Measurements from ENCODE around the gene CENPU. TPM values are rescaled to one million over a fixed set of nuclear protein-coding genes. Genes with fewer than 3 reads are reported as not detected.

Gene CENPU
- total and polyA plus RNA-seq, 2 donors (not counting 1 experiment from before 2014, with no cell fraction given), result 1.6 to 2.1 TPM

DNA sequence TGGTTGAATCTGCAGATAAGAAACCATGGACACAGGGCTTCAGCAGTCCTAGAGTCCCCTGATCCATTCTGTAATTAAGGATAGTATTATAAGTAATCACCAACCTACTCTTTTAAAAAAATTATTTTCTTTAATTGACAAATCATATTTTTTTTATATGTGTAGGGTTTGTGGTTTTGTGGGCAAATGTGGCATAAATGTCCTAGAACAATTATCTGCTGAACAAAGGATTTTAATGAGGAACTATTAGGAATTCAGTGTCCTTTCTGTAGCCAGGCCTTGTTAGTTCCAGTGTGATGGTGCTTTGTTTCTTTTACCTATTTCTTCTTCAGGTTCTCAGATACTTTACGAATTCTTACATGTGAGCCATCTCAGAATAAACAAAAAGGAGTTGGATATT is 52.0 kb downstream of the CENPU start:
- DNase-seq, result no peak
- TF ChIP-seq EZH2 (IDR thresholded peaks at IDR 0.05; ENCODE audit: borderline replicate concordance, insufficient read depth, low read depth, low read length, poor library complexity, severe bottlenecking), result no peak
- TF ChIP-seq, protein P1, sequence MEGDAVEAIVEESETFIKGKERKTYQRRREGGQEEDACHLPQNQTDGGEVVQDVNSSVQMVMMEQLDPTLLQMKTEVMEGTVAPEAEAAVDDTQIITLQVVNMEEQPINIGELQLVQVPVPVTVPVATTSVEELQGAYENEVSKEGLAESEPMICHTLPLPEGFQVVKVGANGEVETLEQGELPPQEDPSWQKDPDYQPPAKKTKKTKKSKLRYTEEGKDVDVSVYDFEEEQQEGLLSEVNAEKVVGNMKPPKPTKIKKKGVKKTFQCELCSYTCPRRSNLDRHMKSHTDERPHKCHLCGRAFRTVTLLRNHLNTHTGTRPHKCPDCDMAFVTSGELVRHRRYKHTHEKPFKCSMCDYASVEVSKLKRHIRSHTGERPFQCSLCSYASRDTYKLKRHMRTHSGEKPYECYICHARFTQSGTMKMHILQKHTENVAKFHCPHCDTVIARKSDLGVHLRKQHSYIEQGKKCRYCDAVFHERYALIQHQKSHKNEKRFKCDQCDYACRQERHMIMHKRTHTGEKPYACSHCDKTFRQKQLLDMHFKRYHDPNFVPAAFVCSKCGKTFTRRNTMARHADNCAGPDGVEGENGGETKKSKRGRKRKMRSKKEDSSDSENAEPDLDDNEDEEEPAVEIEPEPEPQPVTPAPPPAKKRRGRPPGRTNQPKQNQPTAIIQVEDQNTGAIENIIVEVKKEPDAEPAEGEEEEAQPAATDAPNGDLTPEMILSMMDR (IDR thresholded peaks at IDR 0.05), result no peak
- Histone ChIP-seq H3K9ac (ENCODE audit: low read length) (no peak overlapping the region), H3K36me3 (replicated peaks in 1 of 2; ENCODE audit: control extremely low read depth in 1 of 2, control insufficient read depth in 1 of 2, extremely low read depth in 1 of 2, insufficient read depth in 2 of 2, low read length in 1 of 2) (peaks cover 0 to 3% of the 10 kb centered on the region in 2 experiments), H4K20me1 (ENCODE audit: control insufficient read depth, insufficient read depth, low read length, poor library complexity, severe bottlenecking) (no peaks in the 10 kb centered on the region), H2AFZ (ENCODE audit: insufficient read depth, low read depth, low read length, poor library complexity, severe bottlenecking) (no peak overlapping the region), H3K27ac (ENCODE audit: low read length in 2 of 2) (no peak overlapping the region), H3K4me1 (ENCODE audit: control insufficient read depth in 2 of 2, insufficient read depth in 2 of 2, low read length in 2 of 2) (no peaks in the 10 kb centered on the region), H3K4me3 (ENCODE audit: control extremely low read depth in 1 of 5, extremely low read depth in 1 of 5, insufficient read depth in 1 of 5, low read depth in 2 of 5, low read length in 4 of 5) (no peak overlapping the region), H3K4me2 (replicated peaks; ENCODE audit: low read depth, low read length, poor library complexity, severe bottlenecking) (no peak overlapping the region), H3K79me2 (ENCODE audit: control insufficient read depth, insufficient read depth, low read length) (no peaks in the 10 kb centered on the region), H3K27me3 (replicated peaks in 1 of 4; ENCODE audit: control extremely low read depth in 1 of 4, control insufficient read depth in 3 of 4, insufficient read depth in 4 of 4, low read length in 3 of 4) (no peaks in the 10 kb centered on the region), H3K9me3 (ENCODE audit: control extremely low read depth in 1 of 3, control insufficient read depth in 2 of 3, insufficient read depth in 1 of 3, low read length in 2 of 3) (no peaks in the 10 kb centered on the region)
- intact Hi-C loops (cut with micrococcal nuclease), result no loop called here
- H3K27me3 Mint-ChIP-seq, result no peaks in the 10 kb centered on the region
- ATAC-seq (ENCODE audit: low read depth), result no peak
- ChIA-PET CTCF (no interaction called here), POLR2A (no interaction called here)
- WGBS (ENCODE audit: insufficient coverage), result no CpG with 5 or more reads among the region's 1 CpG
- H3K9me3 Mint-ChIP-seq (ENCODE audit: insufficient read depth), result no peaks in the 10 kb centered on the region
- H3K4me3 Mint-ChIP-seq, result no peak overlapping the region
- peaks cover 3% of the 10 kb centered on the region for H3K4me1 Mint-ChIP-seq
- no peak overlapping the region for H3K27ac Mint-ChIP-seq

DNA sequence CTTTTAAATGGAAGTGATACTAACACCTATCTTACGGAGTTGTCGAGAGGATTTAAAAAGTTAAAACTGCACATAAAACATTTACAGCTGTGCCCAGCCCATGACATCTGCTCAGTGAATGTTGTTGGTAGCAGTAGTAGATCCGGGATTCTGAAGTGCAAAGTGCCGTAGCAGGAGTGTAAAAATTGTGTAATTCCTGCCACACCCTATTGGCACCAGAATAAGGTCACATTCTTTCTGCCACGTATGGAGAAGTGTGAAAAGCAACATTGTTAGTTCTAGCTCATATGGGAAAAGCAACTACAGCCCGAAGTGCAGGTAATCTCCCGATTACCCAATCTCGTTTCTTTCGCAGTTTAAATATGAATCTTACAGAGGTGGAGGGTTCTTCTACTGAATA is 53.2 kb downstream of the CENPU start:
- H3K4me1 ChIP-seq (ENCODE audit: control insufficient read depth in 2 of 2, insufficient read depth in 2 of 2, low read length in 2 of 2), result no peaks in the 10 kb centered on the region
- H3K27me3 ChIP-seq (replicated peaks in 1 of 4; ENCODE audit: control extremely low read depth in 1 of 4, control insufficient read depth in 3 of 4, insufficient read depth in 4 of 4, low read length in 3 of 4), result no peaks in the 10 kb centered on the region
- no peak overlapping the region for H3K4me3 ChIP-seq (ENCODE audit: control extremely low read depth in 1 of 5, extremely low read depth in 1 of 5, insufficient read depth in 1 of 5, low read depth in 2 of 5, low read length in 4 of 5)
- H3K27ac ChIP-seq (ENCODE audit: low read length in 2 of 2), result no peak overlapping the region
- DNase-seq (no peak), ATAC-seq (ENCODE audit: low read depth) (no peak)
- Mint-ChIP-seq H3K4me1 (peaks cover 3% of the 10 kb centered on the region), H3K27ac (no peak overlapping the region), H3K9me3 (ENCODE audit: insufficient read depth) (no peaks in the 10 kb centered on the region), H3K27me3 (no peaks in the 10 kb centered on the region), H3K4me3 (no peak overlapping the region)
- intact Hi-C loops (cut with micrococcal nuclease), result no loop called here
- TF ChIP-seq, protein P1 (IDR thresholded peaks at IDR 0.05), result no peak
- no peak for TF ChIP-seq EZH2 (IDR thresholded peaks at IDR 0.05; ENCODE audit: borderline replicate concordance, insufficient read depth, low read depth, low read length, poor library complexity, severe bottlenecking)
- ChIA-PET CTCF (no interaction called here), POLR2A (no interaction called here)
- no peaks in the 10 kb centered on the region for H4K20me1 ChIP-seq (ENCODE audit: control insufficient read depth, insufficient read depth, low read length, poor library complexity, severe bottlenecking)
- WGBS (ENCODE audit: insufficient coverage), result 100% methylated on average over 2 of the region's 9 CpGs
- H3K79me2 ChIP-seq (ENCODE audit: control insufficient read depth, insufficient read depth, low read length), result no peaks in the 10 kb centered on the region
- H3K4me2 ChIP-seq (replicated peaks; ENCODE audit: low read depth, low read length, poor library complexity, severe bottlenecking), result no peak overlapping the region
- H2AFZ ChIP-seq (ENCODE audit: insufficient read depth, low read depth, low read length, poor library complexity, severe bottlenecking), result no peak overlapping the region
- H3K9me3 ChIP-seq (ENCODE audit: control extremely low read depth in 1 of 3, control insufficient read depth in 2 of 3, insufficient read depth in 1 of 3, low read length in 2 of 3), result no peaks in the 10 kb centered on the region
- peaks cover 0 to 3% of the 10 kb centered on the region in 2 experiments for H3K36me3 ChIP-seq (replicated peaks in 1 of 2; ENCODE audit: control extremely low read depth in 1 of 2, control insufficient read depth in 1 of 2, extremely low read depth in 1 of 2, insufficient read depth in 2 of 2, low read length in 1 of 2)
- no peak overlapping the region for H3K9ac ChIP-seq (ENCODE audit: low read length)
